22Rv1 (cell line): ENCODE measurements around the gene IGLON5.

Source experiments
- H3K27ac ChIP-seq: fragments of 450-650 bp; 2 replicates; pipeline ENCODE4 v1.5.1; 2017
- ZFX ChIP-seq: fragments of 450-650 bp; IDR thresholded peaks from 2 replicates; pipeline ENCODE4 v1.6.1; 2017; ENCODE audit warnings: antibody characterized with exemption, borderline replicate concordance
- TF ChIP-seq, protein P1 (sequence below): fragments of 450-650 bp; IDR thresholded peaks from 2 replicates; pipeline ENCODE4 v1.5.1; 2017; ENCODE audit warnings: mild to moderate bottlenecking

Gene IGLON5

GRCh38 chr19:51366389-51367254 lies 55.2 kb downstream of the IGLON5 start:
- TF ChIP-seq, protein P1, sequence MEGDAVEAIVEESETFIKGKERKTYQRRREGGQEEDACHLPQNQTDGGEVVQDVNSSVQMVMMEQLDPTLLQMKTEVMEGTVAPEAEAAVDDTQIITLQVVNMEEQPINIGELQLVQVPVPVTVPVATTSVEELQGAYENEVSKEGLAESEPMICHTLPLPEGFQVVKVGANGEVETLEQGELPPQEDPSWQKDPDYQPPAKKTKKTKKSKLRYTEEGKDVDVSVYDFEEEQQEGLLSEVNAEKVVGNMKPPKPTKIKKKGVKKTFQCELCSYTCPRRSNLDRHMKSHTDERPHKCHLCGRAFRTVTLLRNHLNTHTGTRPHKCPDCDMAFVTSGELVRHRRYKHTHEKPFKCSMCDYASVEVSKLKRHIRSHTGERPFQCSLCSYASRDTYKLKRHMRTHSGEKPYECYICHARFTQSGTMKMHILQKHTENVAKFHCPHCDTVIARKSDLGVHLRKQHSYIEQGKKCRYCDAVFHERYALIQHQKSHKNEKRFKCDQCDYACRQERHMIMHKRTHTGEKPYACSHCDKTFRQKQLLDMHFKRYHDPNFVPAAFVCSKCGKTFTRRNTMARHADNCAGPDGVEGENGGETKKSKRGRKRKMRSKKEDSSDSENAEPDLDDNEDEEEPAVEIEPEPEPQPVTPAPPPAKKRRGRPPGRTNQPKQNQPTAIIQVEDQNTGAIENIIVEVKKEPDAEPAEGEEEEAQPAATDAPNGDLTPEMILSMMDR, result no peak
- TF ChIP-seq ZFX, result no peak
- peak overlapping the region; percentile 99 for H3K27ac ChIP-seq

DNA sequence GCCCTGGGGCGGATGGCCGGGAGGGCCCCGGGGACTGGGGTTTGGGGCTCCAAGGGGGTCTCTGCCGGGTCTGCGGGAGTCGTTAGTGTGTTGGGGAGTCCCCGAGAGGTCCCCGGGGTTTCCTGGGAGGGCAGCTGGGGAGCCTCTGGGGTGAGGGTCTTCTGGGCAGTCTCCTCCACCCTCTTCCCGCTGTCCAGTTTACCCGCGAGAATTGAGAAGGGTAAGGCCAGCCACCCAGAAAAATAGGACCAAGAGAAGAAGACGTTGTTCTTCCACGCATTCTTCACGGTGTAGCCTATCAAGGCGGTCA lies 55.8 kb downstream of the IGLON5 start:
- H3K27ac ChIP-seq, result peak overlapping the region; percentile 99
- TF ChIP-seq, protein P1, result no peak
- no peak for TF ChIP-seq ZFX

DNA sequence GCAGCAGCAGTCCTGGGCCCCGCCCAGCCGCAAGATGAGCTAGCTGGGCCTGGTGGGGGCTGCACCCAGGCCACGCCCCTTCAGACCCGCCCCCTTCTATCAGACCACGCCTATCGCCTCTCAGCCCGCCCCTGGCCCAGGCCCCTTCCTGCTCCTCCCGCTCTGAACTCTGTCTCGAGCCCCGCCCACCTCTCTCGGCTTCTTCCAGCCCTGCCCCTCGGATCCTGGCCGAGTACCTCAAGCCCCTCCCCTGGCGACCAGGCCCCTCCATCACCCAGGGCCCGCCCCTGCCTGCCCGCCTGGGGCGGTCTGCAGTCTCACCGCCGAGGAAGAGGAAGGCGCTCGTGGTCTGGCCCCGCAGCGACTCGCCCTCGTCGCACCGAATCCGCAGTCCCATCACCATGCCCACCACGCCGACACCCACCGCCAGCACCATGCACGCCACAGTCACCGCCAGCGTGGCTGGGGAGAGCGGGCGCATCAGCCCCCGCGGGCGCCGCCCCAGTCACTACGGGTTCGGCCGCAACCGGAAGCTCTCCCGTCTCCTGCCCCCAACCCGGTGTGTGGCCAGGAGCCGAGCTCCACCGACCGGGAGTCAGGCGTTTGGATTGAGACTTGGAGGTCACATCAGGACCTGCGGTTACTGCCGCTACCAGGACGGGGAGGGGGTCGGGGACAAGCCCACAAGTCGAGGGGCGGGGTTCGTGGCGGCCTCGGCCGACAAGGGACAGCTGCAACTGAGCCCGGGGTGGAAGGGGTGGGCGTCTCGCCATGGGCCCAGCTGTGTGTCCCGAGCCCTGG lies 56.3 kb downstream of the IGLON5 start:
- peak overlapping the region; percentile 99 for H3K27ac ChIP-seq
- TF ChIP-seq ZFX, result no peak
- TF ChIP-seq, protein P1, result peak; percentile 5; the same call in 1 of the 2 replicates

DNA sequence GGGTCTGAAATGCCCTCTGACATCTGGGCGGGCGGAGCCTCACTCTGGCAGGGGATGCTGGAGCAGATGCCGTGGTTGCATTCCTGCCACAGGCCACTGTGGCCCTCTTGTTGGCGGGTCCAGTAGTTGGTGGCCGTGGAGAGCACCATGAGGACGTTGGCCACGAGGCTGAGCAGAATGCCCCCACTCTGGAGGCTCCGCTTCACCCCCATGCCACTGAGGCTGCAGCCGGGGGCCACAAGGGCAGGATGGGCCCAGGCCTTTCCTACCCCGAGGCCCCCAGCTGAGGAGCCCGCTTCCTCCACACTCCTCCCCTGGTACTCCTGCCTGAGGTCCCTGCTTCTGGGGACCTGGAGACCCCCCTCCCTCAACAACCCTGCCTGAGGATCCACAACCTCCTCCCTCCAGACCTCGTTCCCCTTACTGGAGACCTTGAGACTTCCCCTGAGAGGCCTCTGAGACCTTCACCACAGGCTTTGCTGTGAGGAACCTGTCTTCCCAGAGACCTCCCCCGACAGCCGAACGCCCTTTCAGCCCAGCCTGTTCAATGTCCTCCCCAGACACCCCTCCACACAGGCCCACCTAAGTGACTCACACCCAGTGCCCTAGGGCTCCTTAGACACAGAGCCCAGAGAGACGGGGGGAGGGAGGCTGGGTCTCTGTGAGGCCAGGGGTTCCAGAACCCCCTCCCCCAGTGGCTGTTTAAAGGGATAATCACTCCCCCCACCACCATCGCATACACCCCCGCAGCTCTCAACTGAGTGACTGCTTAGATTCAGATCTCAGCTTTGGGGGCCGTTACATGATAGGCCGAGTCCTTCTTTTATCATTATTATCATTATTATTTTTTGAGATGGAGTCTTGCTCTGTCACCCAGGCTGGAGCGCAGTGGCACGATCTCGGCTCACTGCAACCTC lies 57.2 kb downstream of the IGLON5 start, which contains the start of gene CLDND2:
TSS of gene CLDND2 (minus strand) at position 638 of the 917 bp plus-strand sequence. CDS start at position 212, 426 bp downstream.
- H3K27ac ChIP-seq, result peak within 1 kb of the TSS; percentile 99
- no peak for TF ChIP-seq ZFX
- TF ChIP-seq, protein P1, result no peak

GRCh38 chr19:51370230-51370629 lies 58.8 kb downstream of the IGLON5 start:
- no peak for TF ChIP-seq ZFX
- TF ChIP-seq, protein P1, result no peak
- no peak overlapping the region for H3K27ac ChIP-seq

- no peak overlapping the region for H3K27ac ChIP-seq
- TF ChIP-seq ZFX, result no peak
- TF ChIP-seq, protein P1, result no peak
Observed at GRCh38 chr19:51371186-51371690, 59.8 kb downstream of the IGLON5 start.
